ENCODE data around the gene AGAP1.

AGAP1 gene

GRCh38 chr2:235561450-235561849, 67.6 kb downstream of the AGAP1 start:
- DNase-seq (ENCODE audit: low read depth) = no peak
- TF ChIP-seq CTCF (IDR thresholded peaks at IDR 0.05; ENCODE audit: low read depth, low read length, missing control alignments) = no peak
- H3K4me3 ChIP-seq (ENCODE audit: low read depth, low read length) = no peak overlapping the region

GRCh38 chr2:235562065-235562747, 68.4 kb downstream of the AGAP1 start:
- H3K4me3 ChIP-seq (ENCODE audit: low read depth, low read length) = no peak overlapping the region
- no peak for TF ChIP-seq CTCF (IDR thresholded peaks at IDR 0.05; ENCODE audit: low read depth, low read length, missing control alignments)
- DNase-seq (ENCODE audit: low read depth) = no peak

- no peak for TF ChIP-seq CTCF (IDR thresholded peaks at IDR 0.05; ENCODE audit: low read depth, low read length, missing control alignments)
- no peak overlapping the region for H3K4me3 ChIP-seq (ENCODE audit: low read depth, low read length)
- no peak for DNase-seq (ENCODE audit: low read depth)
Measured at GRCh38 chr2:235563056-235563910, 69.4 kb downstream of the AGAP1 start.

GRCh38 chr2:235564066-235564465, 70.2 kb downstream of the AGAP1 start:
- no peak overlapping the region for H3K4me3 ChIP-seq (ENCODE audit: low read depth, low read length)
- TF ChIP-seq CTCF (IDR thresholded peaks at IDR 0.05; ENCODE audit: low read depth, low read length, missing control alignments) = no peak
- DNase-seq (ENCODE audit: low read depth) = no peak

DNA sequence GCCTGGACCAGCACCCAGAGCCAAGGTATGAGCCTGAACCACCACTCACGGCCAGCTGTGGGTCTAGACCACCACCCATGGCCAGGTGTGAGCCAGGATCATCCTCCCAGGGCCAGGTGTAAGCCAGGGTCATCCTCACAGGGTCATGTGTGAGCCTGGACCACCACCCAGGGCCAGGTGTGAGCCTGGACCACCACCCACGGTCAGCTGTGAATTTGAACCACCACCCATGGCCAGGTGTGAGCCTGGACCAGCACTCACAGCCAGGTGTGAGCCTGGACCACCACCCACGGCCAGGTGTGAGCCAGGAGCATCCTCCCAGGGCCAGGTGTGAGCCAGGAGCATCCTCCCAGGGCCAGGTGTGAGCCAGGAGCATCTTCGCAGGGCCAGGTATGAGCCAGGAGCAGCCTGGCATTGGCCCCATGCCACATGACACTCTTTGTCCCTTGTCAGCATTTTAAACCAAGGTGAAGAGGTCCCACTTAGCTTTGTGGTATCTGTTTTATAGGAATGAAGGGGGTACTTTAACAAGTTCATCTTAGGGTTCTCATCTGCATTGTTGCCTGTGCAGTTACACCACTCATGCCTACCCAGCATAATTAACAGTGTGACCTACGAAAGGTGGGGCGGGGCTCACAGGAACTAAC, 71.2 kb downstream of the AGAP1 start:
- TF ChIP-seq CTCF (IDR thresholded peaks at IDR 0.05; ENCODE audit: low read depth, low read length, missing control alignments) = no peak
- no peak for DNase-seq (ENCODE audit: low read depth)
- no peak overlapping the region for H3K4me3 ChIP-seq (ENCODE audit: low read depth, low read length)

GRCh38 chr2:235566415-235566814, 72.6 kb downstream of the AGAP1 start:
- no peak overlapping the region for H3K4me3 ChIP-seq (ENCODE audit: low read depth, low read length)
- TF ChIP-seq CTCF (IDR thresholded peaks at IDR 0.05; ENCODE audit: low read depth, low read length, missing control alignments) = no peak
- DNase-seq (ENCODE audit: low read depth) = no peak

All from GM12864 (cell line).